ENCODE data around the gene SERPINB6. TPM values are rescaled to one million over a fixed set of nuclear protein-coding genes. Genes with fewer than 3 reads are reported as not detected.
A peak's percentile ranks its signal among the peaks of the same experiment; 100 is the strongest.

Gene SERPINB6
- polyA plus RNA-seq (2012; ENCODE audit: insufficient read length, low read depth), result 81.7 TPM

DNA sequence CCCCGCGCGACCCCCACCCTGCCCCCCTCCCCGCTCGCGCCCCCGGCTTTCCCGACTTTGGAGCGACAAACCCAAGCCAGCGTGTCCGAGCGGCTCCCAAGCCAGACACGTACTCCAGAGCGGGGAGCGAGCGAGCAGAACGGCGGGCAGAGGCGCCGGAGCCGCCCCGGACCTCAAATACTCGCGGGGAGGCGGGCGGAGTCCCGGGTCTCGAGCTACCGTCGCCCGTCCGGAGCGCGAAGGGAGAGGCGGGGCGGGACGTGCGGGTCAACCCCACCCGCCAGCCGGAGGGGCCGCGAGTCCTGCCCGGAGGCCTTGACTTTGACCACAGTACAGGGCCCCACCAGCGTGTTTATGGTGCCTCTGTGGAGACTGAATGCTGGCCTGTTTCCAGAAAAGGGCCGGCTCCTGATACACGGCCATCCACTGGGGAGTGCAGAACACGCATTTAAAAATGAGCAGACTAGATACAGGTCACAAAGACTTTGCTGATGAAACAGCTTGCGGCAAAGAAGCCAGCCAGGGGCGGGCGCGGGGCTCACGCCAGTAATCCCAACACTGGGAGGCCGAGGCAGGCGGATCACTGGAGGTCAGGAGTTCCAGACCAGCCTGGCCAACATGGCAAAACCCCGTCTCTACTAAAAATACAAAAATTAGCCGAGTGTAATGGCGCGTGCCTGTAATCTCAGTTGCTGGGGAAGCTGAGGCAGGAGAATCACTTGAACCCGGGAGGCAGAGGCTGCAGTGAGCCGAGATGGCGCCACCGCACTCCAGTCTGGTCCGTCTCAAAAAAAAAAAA lies at the start of gene SERPINB6:
Gene SERPINB6, minus strand, starts transcription at position 148 of the 799 bp plus-strand sequence. CDS start 12,235 bp downstream, outside the sequence.
- no peak for TF ChIP-seq SIN3A (IDR thresholded peaks at IDR 0.05; ENCODE audit: borderline replicate concordance, insufficient read depth, low read length)
- no peak for TF ChIP-seq FOXP2 (optimal IDR thresholded peaks at IDR 0.05; ENCODE audit: borderline replicate concordance, extremely low read depth, extremely low read length, insufficient read depth)
- TF ChIP-seq TAF1 (IDR thresholded peaks at IDR 0.05; ENCODE audit: borderline replicate concordance, insufficient read depth, low read length), result no peak
- 0 out of 2 replicates have a peak, but pooled peaks have one; percentile 22 for TF ChIP-seq POLR2AphosphoS5 (IDR thresholded peaks at IDR 0.05; ENCODE audit: low read depth, low read length)
- TF ChIP-seq, protein P1, sequence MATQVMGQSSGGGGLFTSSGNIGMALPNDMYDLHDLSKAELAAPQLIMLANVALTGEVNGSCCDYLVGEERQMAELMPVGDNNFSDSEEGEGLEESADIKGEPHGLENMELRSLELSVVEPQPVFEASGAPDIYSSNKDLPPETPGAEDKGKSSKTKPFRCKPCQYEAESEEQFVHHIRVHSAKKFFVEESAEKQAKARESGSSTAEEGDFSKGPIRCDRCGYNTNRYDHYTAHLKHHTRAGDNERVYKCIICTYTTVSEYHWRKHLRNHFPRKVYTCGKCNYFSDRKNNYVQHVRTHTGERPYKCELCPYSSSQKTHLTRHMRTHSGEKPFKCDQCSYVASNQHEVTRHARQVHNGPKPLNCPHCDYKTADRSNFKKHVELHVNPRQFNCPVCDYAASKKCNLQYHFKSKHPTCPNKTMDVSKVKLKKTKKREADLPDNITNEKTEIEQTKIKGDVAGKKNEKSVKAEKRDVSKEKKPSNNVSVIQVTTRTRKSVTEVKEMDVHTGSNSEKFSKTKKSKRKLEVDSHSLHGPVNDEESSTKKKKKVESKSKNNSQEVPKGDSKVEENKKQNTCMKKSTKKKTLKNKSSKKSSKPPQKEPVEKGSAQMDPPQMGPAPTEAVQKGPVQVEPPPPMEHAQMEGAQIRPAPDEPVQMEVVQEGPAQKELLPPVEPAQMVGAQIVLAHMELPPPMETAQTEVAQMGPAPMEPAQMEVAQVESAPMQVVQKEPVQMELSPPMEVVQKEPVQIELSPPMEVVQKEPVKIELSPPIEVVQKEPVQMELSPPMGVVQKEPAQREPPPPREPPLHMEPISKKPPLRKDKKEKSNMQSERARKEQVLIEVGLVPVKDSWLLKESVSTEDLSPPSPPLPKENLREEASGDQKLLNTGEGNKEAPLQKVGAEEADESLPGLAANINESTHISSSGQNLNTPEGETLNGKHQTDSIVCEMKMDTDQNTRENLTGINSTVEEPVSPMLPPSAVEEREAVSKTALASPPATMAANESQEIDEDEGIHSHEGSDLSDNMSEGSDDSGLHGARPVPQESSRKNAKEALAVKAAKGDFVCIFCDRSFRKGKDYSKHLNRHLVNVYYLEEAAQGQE (IDR thresholded peaks at IDR 0.05; ENCODE audit: insufficient read depth in 1 of 2, low read depth in 2 of 2, low read length in 2 of 2), result no peak

DNA sequence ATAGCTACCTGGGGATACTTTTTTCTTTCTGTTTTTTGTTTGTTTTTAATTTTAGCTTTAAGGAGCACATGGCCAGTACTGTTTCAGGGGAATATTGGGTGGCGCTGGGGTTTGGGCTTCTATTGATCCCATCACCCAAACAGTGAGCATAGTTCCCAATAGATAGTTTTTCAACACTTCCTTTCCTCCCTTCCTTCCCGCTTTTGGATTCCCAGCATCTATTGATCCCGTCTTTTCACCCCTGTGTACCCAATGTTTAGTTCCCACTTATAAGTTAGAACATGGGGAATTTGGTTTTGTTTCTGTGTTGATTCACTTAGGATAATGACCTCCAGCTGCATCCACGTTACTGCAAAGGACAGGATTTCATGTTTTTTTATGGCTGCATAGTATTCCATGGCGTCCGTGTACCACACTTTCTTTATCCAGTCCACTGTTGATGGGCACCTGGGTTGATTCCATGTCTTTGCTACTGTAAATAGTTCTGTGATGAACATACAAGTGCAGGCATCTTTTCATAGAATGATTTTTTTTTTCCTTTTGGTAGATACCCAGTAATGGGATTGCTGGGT lies 48.5 kb upstream of the SERPINB6 start:
- TF ChIP-seq SIN3A (IDR thresholded peaks at IDR 0.05; ENCODE audit: borderline replicate concordance, insufficient read depth, low read length), result no peak
- TF ChIP-seq POLR2AphosphoS5 (IDR thresholded peaks at IDR 0.05; ENCODE audit: low read depth, low read length), result no peak
- TF ChIP-seq, protein P1 (IDR thresholded peaks at IDR 0.05; ENCODE audit: insufficient read depth in 1 of 2, low read depth in 2 of 2, low read length in 2 of 2), result no peak
- no peak for TF ChIP-seq TAF1 (IDR thresholded peaks at IDR 0.05; ENCODE audit: borderline replicate concordance, insufficient read depth, low read length)
- TF ChIP-seq FOXP2 (optimal IDR thresholded peaks at IDR 0.05; ENCODE audit: borderline replicate concordance, extremely low read depth, extremely low read length, insufficient read depth), result no peak

DNA sequence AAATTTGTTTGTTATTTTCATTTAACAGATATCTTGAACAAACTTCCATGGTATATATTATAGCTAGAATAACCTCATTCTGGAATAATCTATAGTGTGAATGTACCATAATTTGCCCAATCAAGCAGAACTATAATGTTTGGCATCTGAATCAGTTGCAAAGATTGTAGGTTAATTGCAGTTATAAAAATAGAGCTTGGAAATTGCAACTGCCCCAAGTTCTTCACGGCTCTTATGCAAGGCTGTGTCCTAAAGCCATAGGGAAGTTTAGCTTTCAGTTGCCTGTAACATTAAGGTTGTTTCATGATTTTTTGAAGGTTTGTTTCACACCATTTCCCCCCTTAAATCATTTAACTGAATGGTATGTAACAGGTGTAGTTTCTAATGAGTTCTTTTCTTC lies 47.7 kb upstream of the SERPINB6 start:
- no peak for TF ChIP-seq TAF1 (IDR thresholded peaks at IDR 0.05; ENCODE audit: borderline replicate concordance, insufficient read depth, low read length)

DNA sequence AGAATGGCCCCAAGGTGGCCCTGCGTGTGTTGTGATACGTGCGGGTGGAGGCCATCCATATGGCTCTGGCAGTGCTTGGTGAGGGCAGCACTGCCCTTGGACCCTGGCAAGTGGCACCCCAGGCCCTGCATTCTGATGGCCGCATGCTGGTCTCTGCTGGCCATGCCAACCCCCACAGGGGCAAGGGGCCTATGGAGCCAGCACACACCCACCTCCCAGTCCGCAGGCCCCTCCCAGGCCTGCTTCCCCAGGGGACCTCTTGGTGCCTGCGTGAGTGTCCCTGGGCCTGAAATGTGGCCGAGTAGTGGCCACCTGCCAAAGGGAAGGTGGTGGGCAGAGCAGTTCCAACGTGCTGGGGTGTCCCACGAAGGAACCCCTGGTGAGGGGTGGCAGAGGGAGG lies 45.9 kb upstream of the SERPINB6 start:
- TF ChIP-seq, protein P1 (IDR thresholded peaks at IDR 0.05; ENCODE audit: insufficient read depth in 1 of 2, low read depth in 2 of 2, low read length in 2 of 2), result no peak
- no peak for TF ChIP-seq FOXP2 (optimal IDR thresholded peaks at IDR 0.05; ENCODE audit: borderline replicate concordance, extremely low read depth, extremely low read length, insufficient read depth)
- TF ChIP-seq TAF1 (IDR thresholded peaks at IDR 0.05; ENCODE audit: borderline replicate concordance, insufficient read depth, low read length), result no peak
- TF ChIP-seq SIN3A (IDR thresholded peaks at IDR 0.05; ENCODE audit: borderline replicate concordance, insufficient read depth, low read length), result no peak
- no peak for TF ChIP-seq POLR2AphosphoS5 (IDR thresholded peaks at IDR 0.05; ENCODE audit: low read depth, low read length)

DNA sequence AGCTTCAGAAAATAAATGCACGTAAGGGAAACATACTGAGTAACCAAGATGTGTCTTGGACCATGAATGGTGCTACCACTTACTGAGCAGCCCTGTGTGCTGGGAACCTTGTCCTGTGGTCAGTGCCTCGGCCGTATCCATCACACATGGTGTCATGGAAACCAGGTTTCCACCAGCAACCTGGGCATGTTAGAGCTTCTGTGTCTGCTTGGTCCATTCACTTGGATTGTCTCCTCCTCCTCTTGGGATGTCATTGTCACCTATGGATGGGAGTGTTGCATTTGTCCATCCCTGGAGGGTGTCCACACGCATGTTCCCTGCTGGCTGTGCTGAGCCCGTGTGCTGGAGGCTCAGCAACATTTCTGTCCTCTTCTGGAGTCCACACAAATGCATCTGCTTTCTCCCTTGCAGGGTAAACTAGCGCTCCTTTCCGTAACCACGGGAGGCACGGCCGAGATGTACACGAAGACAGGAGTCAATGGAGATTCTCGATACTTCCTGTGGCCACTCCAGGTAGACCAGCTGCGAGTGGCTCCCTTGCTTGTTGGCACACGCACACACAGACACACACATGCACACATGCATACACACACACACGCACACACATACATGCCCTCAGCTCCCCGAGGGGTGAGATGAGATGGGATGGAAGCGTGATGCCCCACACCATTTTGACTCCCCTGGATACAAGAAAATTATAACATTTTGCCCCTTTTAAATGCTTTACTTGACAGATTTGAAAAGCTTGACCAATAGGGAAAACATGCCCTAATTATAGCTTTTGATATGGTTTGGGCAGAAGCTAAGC lies 45.3 kb upstream of the SERPINB6 start:
- TF ChIP-seq SIN3A (IDR thresholded peaks at IDR 0.05; ENCODE audit: borderline replicate concordance, insufficient read depth, low read length) (no peak), FOXP2 (optimal IDR thresholded peaks at IDR 0.05; ENCODE audit: borderline replicate concordance, extremely low read depth, extremely low read length, insufficient read depth) (no peak), TAF1 (IDR thresholded peaks at IDR 0.05; ENCODE audit: borderline replicate concordance, insufficient read depth, low read length) (no peak), POLR2AphosphoS5 (IDR thresholded peaks at IDR 0.05; ENCODE audit: low read depth, low read length) (no peak)
